ENCODE data around the gene RHOU.
A peak's percentile ranks its signal among the peaks of the same experiment; 100 is the strongest.
"Not testable (repeated sequence)": the region's sequence is repeated elsewhere in the genome, so short reads cannot be mapped to it uniquely, and the experiment has no call there.

Gene RHOU

GRCh38 chr1:228734881-228735801, at the start of gene RHOU:
Gene RHOU, plus strand, starts transcription at chr1:228735479. Its CDS starts 264 bp downstream, at chr1:228735743.
- DNase-seq (ENCODE audit: low spot score): peak; percentile 90

GRCh38 chr1:228687587-228687986, 47.7 kb upstream of the RHOU start:
- no peak for DNase-seq (ENCODE audit: low spot score)

- DNase-seq (ENCODE audit: low spot score): no peak
These were observed 46.0 kb upstream of the RHOU start for GRCh38 chr1:228689255-228689654.

- DNase-seq (ENCODE audit: low spot score): no peak
These were observed 44.1 kb upstream of the RHOU start for GRCh38 chr1:228691211-228691610.

- DNase-seq (ENCODE audit: low spot score): peak; percentile 24
These were observed 43.4 kb upstream of the RHOU start for GRCh38 chr1:228691926-228692325.

GRCh38 chr1:228694447-228694846, 40.8 kb upstream of the RHOU start:
- not testable (repeated sequence) for DNase-seq (ENCODE audit: low spot score)

GRCh38 chr1:228695015-228695955, 40.0 kb upstream of the RHOU start:
- no peak for DNase-seq (ENCODE audit: low spot score)

- peak; percentile 56 for DNase-seq (ENCODE audit: low spot score)
These were observed 37.9 kb upstream of the RHOU start for GRCh38 chr1:228697207-228698016.

GRCh38 chr1:228698017-228698329, 37.3 kb upstream of the RHOU start:
- DNase-seq (ENCODE audit: low spot score): no peak

- DNase-seq (ENCODE audit: low spot score): no peak
These were observed 32.8 kb upstream of the RHOU start for GRCh38 chr1:228702433-228702832.

- DNase-seq (ENCODE audit: low spot score): no peak
These were observed 29.0 kb upstream of the RHOU start for GRCh38 chr1:228706305-228706704.

- no peak for DNase-seq (ENCODE audit: low spot score)
These were observed 18.2 kb upstream of the RHOU start for GRCh38 chr1:228717081-228717480.

- DNase-seq (ENCODE audit: low spot score): no peak
These were observed 13.9 kb upstream of the RHOU start for GRCh38 chr1:228721407-228721806.

GRCh38 chr1:228723287-228723686, 12.0 kb upstream of the RHOU start:
- no peak for DNase-seq (ENCODE audit: low spot score)

- DNase-seq (ENCODE audit: low spot score): no peak
These were observed 11.4 kb upstream of the RHOU start for GRCh38 chr1:228723921-228724320.

GRCh38 chr1:228725178-228725577, 10.1 kb upstream of the RHOU start:
- no peak for DNase-seq (ENCODE audit: low spot score)

GRCh38 chr1:228727681-228728171, 7.6 kb upstream of the RHOU start:
- DNase-seq (ENCODE audit: low spot score): no peak

- DNase-seq (ENCODE audit: low spot score): no peak
These were observed 2.9 kb upstream of the RHOU start for GRCh38 chr1:228732426-228732825.

- no peak for DNase-seq (ENCODE audit: low spot score)
These were observed 1.7 kb upstream of the RHOU start for GRCh38 chr1:228733576-228733975.

- peak; percentile 22 for DNase-seq (ENCODE audit: low spot score)
These were observed 750 bp downstream of the RHOU start for GRCh38 chr1:228735871-228736586.

GRCh38 chr1:228736844-228737445, 1.7 kb downstream of the RHOU start:
- DNase-seq (ENCODE audit: low spot score): peak; percentile 29
